HFF-Myc (cell line): Measurements from ENCODE around the gene LAMB1.
A peak's percentile ranks its signal among the peaks of the same experiment; 100 is the strongest.

Experiments used
- DNase-seq: peaks from one replicate; pipeline ENCODE4 v3.0.0-alpha.2; 2011; ENCODE audit warnings: low read depth; ENCODE audit errors: extremely low read depth
- H3K4me3 ChIP-seq: replicated peaks from 2 replicates; pipeline ENCODE4 v1.5.1; 2011; ENCODE audit warnings: low read depth, mild to moderate bottlenecking, control low read depth, low read length
- CTCF ChIP-seq: IDR thresholded peaks from 2 replicates; pipeline ENCODE4 v1.5.1; 2012; ENCODE audit warnings: mild to moderate bottlenecking, low read depth, low read length, control low read depth; ENCODE audit errors: missing control alignments

The LAMB1 gene

GRCh38 chr7:107994421-107995030 is 8.4 kb downstream of the LAMB1 start:
- no peak overlapping the region for H3K4me3 ChIP-seq
- TF ChIP-seq CTCF: no peak
- DNase-seq: no peak

GRCh38 chr7:107993891-107994291 is 9.1 kb downstream of the LAMB1 start:
- no peak for DNase-seq
- no peak overlapping the region for H3K4me3 ChIP-seq
- no peak for TF ChIP-seq CTCF

GRCh38 chr7:107989618-107990373 is 13.2 kb downstream of the LAMB1 start:
- TF ChIP-seq CTCF: no peak
- DNase-seq: no peak

GRCh38 chr7:107982918-107983389 is 20.0 kb downstream of the LAMB1 start:
- H3K4me3 ChIP-seq: no peak overlapping the region
- DNase-seq: no peak
- peak; percentile 23 for TF ChIP-seq CTCF

More at GRCh38 chr7:107989618-107990373, 13.2 kb downstream of the LAMB1 start:
- H3K4me3 ChIP-seq: no peak overlapping the region

- TF ChIP-seq CTCF: no peak
- H3K4me3 ChIP-seq: no peak overlapping the region
- no peak for DNase-seq
These were observed 20.7 kb downstream of the LAMB1 start for GRCh38 chr7:107982042-107982840.

- no peak overlapping the region for H3K4me3 ChIP-seq
- TF ChIP-seq CTCF: no peak
- DNase-seq: no peak
These were observed 21.5 kb downstream of the LAMB1 start for GRCh38 chr7:107981466-107981865.
